Epithelial cell of proximal tubule (primary cell): ENCODE results near the gene BACE2. TPM values are rescaled to one million over a fixed set of nuclear protein-coding genes. Genes with fewer than 3 reads are reported as not detected.
"Not testable (repeated sequence)": the region's sequence is repeated elsewhere in the genome, so short reads cannot be mapped to it uniquely, and the experiment has no call there.

Experiments used
- DNase-seq: peaks from one replicate; pipeline ENCODE4 v3.0.0-alpha.2; 2011; ENCODE audit warnings: low read depth
- H3K4me3 ChIP-seq: 2 replicates; pipeline ENCODE4 v1.5.1; 2011; ENCODE audit warnings: low read depth, mild to moderate bottlenecking, low read length
- CTCF ChIP-seq: conservative IDR thresholded peaks from 2 replicates; pipeline ENCODE4 v1.5.1; 2012; ENCODE audit warnings: low read depth, mild to moderate bottlenecking, low read length
- total RNA-seq: library from RNA; depleted of rRNA; stranded (reverse); fragments of >200 nt; gene quantifications from 2 replicates; pipeline ENCODE4 v1.2.3, GENCODE V29; 2015

BACE2 gene
- total RNA-seq, 1 donor from 2014 or later = 60.9 TPM

- DNase-seq = no peak
- TF ChIP-seq CTCF = no peak
- no peak overlapping the region for H3K4me3 ChIP-seq
Measured at GRCh38 chr21:41243107-41243506, 75.1 kb downstream of the BACE2 start.

- not testable (repeated sequence) for DNase-seq
Measured at GRCh38 chr21:41244266-41244880, 76.4 kb downstream of the BACE2 start.

GRCh38 chr21:41245509-41246135 lies 77.7 kb downstream of the BACE2 start:
- TF ChIP-seq CTCF = no peak
- H3K4me3 ChIP-seq = no peak overlapping the region
- no peak for DNase-seq

More at GRCh38 chr21:41244266-41244880, 76.4 kb downstream of the BACE2 start:
- H3K4me3 ChIP-seq = not testable (repeated sequence)

DNA sequence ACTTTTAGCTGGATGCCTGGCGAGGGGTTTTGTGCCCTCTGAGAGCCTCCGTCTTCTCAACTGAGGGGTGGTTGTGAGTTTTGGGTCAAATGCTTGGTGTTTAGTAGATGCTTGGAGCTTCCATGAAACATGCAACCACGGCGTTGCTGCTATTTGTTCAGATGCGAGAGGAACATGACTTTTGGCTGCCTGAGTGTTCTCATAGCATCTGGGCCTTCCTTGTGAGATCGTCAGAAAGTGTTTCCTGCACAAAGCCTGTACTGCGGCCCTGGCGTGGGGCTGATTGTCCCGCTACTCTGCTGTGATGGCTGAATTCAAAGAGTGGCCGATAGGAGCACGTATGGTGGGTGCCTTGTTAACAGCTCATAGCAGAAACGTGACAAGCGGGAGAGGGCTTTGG lies 78.8 kb downstream of the BACE2 start:
- no peak for DNase-seq
- no peak overlapping the region for H3K4me3 ChIP-seq
- no peak for TF ChIP-seq CTCF

DNA sequence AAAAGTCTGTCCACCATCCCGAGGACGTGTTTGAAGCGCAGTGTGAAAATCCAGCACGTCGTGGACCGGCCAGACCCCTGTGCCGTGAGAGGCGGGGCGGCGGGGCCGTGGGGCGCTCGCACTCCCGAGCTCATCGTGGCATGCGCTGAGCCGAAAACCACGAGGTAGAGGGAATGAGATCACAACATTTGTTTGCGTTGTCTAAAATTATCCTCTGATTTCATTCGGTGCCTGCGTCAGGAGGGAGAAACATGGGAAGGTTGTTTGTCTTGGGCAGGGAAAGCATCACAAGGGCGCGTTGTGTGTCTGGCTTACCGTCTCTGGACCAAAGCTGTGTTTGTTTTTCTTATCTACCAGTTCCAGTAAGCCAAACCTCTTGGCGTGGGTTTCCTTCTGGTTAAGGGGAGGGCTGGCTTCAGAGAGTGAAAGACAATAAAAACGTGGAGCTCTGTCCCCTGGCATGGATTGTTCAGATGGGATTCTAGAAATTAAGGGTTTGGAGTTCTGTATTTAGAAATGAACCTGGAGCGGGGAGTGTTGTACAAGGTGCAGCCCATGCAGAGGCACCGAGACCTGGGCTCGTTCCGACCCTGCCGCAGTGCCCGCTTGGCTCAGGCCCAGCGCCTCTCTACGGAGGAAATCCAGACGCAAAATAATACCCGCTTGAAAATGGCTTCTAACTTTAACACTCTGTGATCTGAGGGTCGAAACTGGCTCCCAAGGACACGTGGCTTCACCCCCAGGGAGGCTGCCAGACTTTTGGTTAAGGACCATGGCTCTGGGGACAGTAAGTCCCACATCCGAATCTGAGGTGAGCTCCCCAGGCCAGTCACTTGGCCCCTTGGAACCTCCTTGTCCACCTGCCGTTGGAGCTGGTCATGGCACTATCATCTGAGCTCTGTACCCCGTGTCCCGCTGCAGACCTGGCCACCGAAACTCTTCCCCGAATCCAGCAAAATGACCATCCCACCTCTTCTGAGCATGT lies 79.9 kb downstream of the BACE2 start:
- DNase-seq = no peak
- no peak for TF ChIP-seq CTCF
- H3K4me3 ChIP-seq = no peak overlapping the region

- no peak for TF ChIP-seq CTCF
- no peak for DNase-seq
- H3K4me3 ChIP-seq = no peak overlapping the region
Measured at GRCh38 chr21:41249476-41249875, 81.5 kb downstream of the BACE2 start.

DNA sequence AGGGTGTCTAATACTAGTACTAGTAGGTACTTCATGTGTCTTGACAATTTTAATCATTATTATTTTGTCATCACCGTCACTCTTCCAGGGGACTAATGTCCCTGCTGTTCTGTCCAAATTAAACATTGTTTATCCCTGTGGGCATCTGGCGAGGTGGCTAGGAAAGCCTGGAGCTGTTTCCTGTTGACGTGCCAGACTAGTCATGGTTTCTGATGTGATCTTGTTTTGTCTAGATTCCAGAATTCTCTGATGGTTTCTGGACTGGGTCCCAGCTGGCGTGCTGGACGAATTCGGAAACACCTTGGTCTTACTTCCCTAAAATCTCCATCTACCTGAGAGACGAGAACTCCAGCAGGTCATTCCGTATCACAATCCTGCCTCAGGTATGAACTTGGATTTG lies 82.6 kb downstream of the BACE2 start:
- TF ChIP-seq CTCF = no peak
- no peak overlapping the region for H3K4me3 ChIP-seq
- DNase-seq = no peak
